ENCODE results near the gene SLC39A11.

The SLC39A11 gene

GRCh38 chr17:72734613-72735012, 357.9 kb downstream of the SLC39A11 start:
- Histone ChIP-seq H3K36me3 (peaks cover 42% of the 10 kb centered on the region), H3K27ac (no peak overlapping the region), H3K4me3 (no peak overlapping the region), H3K9me3 (no peaks in the 10 kb centered on the region), H4K20me1 (no peaks in the 10 kb centered on the region), H3K4me2 (no peak overlapping the region), H3K4me1 (no peaks in the 10 kb centered on the region), H3K27me3 (no peaks in the 10 kb centered on the region), H3K9ac (no peak overlapping the region)
- no peak for TF ChIP-seq Cebpa-rat (IDR thresholded peaks at IDR 0.05)

GRCh38 chr17:72733619-72734282, 358.7 kb downstream of the SLC39A11 start:
- H3K9me3 ChIP-seq: no peaks in the 10 kb centered on the region
- peaks cover 41% of the 10 kb centered on the region for H3K36me3 ChIP-seq
- peaks cover 3% of the 10 kb centered on the region for H3K4me1 ChIP-seq
- H4K20me1 ChIP-seq: no peaks in the 10 kb centered on the region
- no peak overlapping the region for H3K27ac ChIP-seq
- TF ChIP-seq Cebpa-rat (IDR thresholded peaks at IDR 0.05): no peak
- no peaks in the 10 kb centered on the region for H3K27me3 ChIP-seq
- H3K9ac ChIP-seq: no peak overlapping the region
- H3K4me3 ChIP-seq: no peak overlapping the region
- H3K4me2 ChIP-seq: no peak overlapping the region

GRCh38 chr17:72732893-72733618, 359.4 kb downstream of the SLC39A11 start:
- H3K4me2 ChIP-seq: no peak overlapping the region
- no peak overlapping the region for H3K27ac ChIP-seq
- H3K9ac ChIP-seq: no peak overlapping the region
- peaks cover 35% of the 10 kb centered on the region for H3K36me3 ChIP-seq
- H4K20me1 ChIP-seq: no peaks in the 10 kb centered on the region
- H3K4me1 ChIP-seq: peaks cover 10% of the 10 kb centered on the region
- no peaks in the 10 kb centered on the region for H3K27me3 ChIP-seq
- H3K4me3 ChIP-seq: no peak overlapping the region
- no peaks in the 10 kb centered on the region for H3K9me3 ChIP-seq
- no peak for TF ChIP-seq Cebpa-rat (IDR thresholded peaks at IDR 0.05)

- Histone ChIP-seq H3K4me3 (no peak overlapping the region), H3K36me3 (peaks cover 19% of the 10 kb centered on the region), H3K9me3 (no peaks in the 10 kb centered on the region), H4K20me1 (no peaks in the 10 kb centered on the region), H3K27ac (no peak overlapping the region), H3K9ac (no peak overlapping the region), H3K4me1 (peaks cover 40% of the 10 kb centered on the region), H3K27me3 (no peaks in the 10 kb centered on the region), H3K4me2 (no peak overlapping the region)
- no peak for TF ChIP-seq Cebpa-rat (IDR thresholded peaks at IDR 0.05)
Measured at GRCh38 chr17:72730077-72730476, 362.4 kb downstream of the SLC39A11 start.

- H3K4me1 ChIP-seq: peaks cover 40% of the 10 kb centered on the region
- peak overlapping the region; percentile 60 for H3K9ac ChIP-seq
- peak overlapping the region; percentile 63 for H3K27ac ChIP-seq
- peak overlapping the region; percentile 88 for H3K4me2 ChIP-seq
- H3K27me3 ChIP-seq: no peaks in the 10 kb centered on the region
- no peaks in the 10 kb centered on the region for H3K36me3 ChIP-seq
- no peaks in the 10 kb centered on the region for H4K20me1 ChIP-seq
- peak overlapping the region; percentile 53 for H3K4me3 ChIP-seq
- no peaks in the 10 kb centered on the region for H3K9me3 ChIP-seq
- no peak for TF ChIP-seq Cebpa-rat (IDR thresholded peaks at IDR 0.05)
Measured at GRCh38 chr17:72726936-72727335, 365.6 kb downstream of the SLC39A11 start.

- Histone ChIP-seq H3K36me3 (no peaks in the 10 kb centered on the region), H3K9ac (no peak overlapping the region), H3K27ac (0 out of 2 replicates have a peak overlapping the region, but pooled peaks have one; percentile 26), H3K4me3 (no peak overlapping the region), H3K4me1 (peaks cover 44% of the 10 kb centered on the region), H3K9me3 (no peaks in the 10 kb centered on the region), H4K20me1 (no peaks in the 10 kb centered on the region), H3K27me3 (no peaks in the 10 kb centered on the region), H3K4me2 (peak overlapping the region; percentile 88)
- no peak for TF ChIP-seq Cebpa-rat (IDR thresholded peaks at IDR 0.05)
Measured at GRCh38 chr17:72725433-72726068, 366.9 kb downstream of the SLC39A11 start.

- no peaks in the 10 kb centered on the region for H3K9me3 ChIP-seq
- peaks cover 57% of the 10 kb centered on the region for H3K4me1 ChIP-seq
- H3K9ac ChIP-seq: no peak overlapping the region
- no peak overlapping the region for H3K4me2 ChIP-seq
- TF ChIP-seq Cebpa-rat (IDR thresholded peaks at IDR 0.05): no peak
- H4K20me1 ChIP-seq: no peaks in the 10 kb centered on the region
- H3K36me3 ChIP-seq: no peaks in the 10 kb centered on the region
- no peaks in the 10 kb centered on the region for H3K27me3 ChIP-seq
- no peak overlapping the region for H3K27ac ChIP-seq
- no peak overlapping the region for H3K4me3 ChIP-seq
Measured at GRCh38 chr17:72724267-72724666, 368.2 kb downstream of the SLC39A11 start.

GRCh38 chr17:72723711-72724110, 368.8 kb downstream of the SLC39A11 start:
- Histone ChIP-seq H3K4me2 (no peak overlapping the region), H3K9ac (no peak overlapping the region)

GRCh38 chr17:72720494-72720825, 372.0 kb downstream of the SLC39A11 start:
- no peaks in the 10 kb centered on the region for H3K27me3 ChIP-seq
- no peak overlapping the region for H3K27ac ChIP-seq
- no peaks in the 10 kb centered on the region for H4K20me1 ChIP-seq
- no peak for TF ChIP-seq Cebpa-rat (IDR thresholded peaks at IDR 0.05)
- no peaks in the 10 kb centered on the region for H3K9me3 ChIP-seq
- no peak overlapping the region for H3K4me3 ChIP-seq
- H3K36me3 ChIP-seq: peaks cover 3% of the 10 kb centered on the region; the same call in 1 of the 2 replicates
- peak overlapping the region; percentile 92 for H3K4me2 ChIP-seq
- peak overlapping the region; percentile 4; the same call in 1 of the 2 replicates for H3K9ac ChIP-seq
- peaks cover 29% of the 10 kb centered on the region for H3K4me1 ChIP-seq

More at GRCh38 chr17:72723711-72724110, 368.8 kb downstream of the SLC39A11 start:
- Histone ChIP-seq H3K4me3 (no peak overlapping the region), H3K36me3 (no peaks in the 10 kb centered on the region), H3K27ac (no peak overlapping the region), H3K27me3 (no peaks in the 10 kb centered on the region), H4K20me1 (no peaks in the 10 kb centered on the region), H3K9me3 (no peaks in the 10 kb centered on the region), H3K4me1 (peaks cover 59% of the 10 kb centered on the region)
- TF ChIP-seq Cebpa-rat (IDR thresholded peaks at IDR 0.05): no peak

Measured in BLaER1 (cell line).